Tibial nerve (tissue), 4 donors: Measurements from ENCODE around the gene AMZ2.

ENCODE experiments used
- CTCF ChIP-seq, 5 experiments: fragments of 200-600 bp in 3 of 5; fragments of 450-650 bp in 2 of 5; sonication (generic) in 3 of 5; IDR thresholded peaks; one replicate each; pipeline ENCODE4 v1.5.1; 2016 to 2019; ENCODE audit warnings: antibody characterized with exemption in 5 of 5, mild to moderate bottlenecking in 3 of 5, moderate library complexity in 2 of 5
- EP300 ChIP-seq, 2 donors: sonication (generic); formaldehyde crosslinking; IDR thresholded peaks; one replicate each; pipeline ENCODE4 v1.6.1; 2017; ENCODE audit warnings: antibody characterized with exemption in 2 of 2, mild to moderate bottlenecking in 1 of 2

GRCh38 chr17:68238871-68239253 lies 9.0 kb upstream of the AMZ2 start:
- TF ChIP-seq CTCF (IDR thresholded peaks at IDR 0.05), result no peak
- TF ChIP-seq EP300 (IDR thresholded peaks at IDR 0.05), result no peak
